IMR-90 (cell line): ENCODE data around the gene TFB2M. TPM values are rescaled to one million over a fixed set of nuclear protein-coding genes. Genes with fewer than 3 reads are reported as not detected.

Experiments
- ATAC-seq: fragments of 200-7000 bp; cut with Tn5 transposase; 2 replicates; pipeline ENCODE4 v1.9.1; 2020; ENCODE audit warnings: low read depth, mild to moderate bottlenecking, moderate library complexity
- BruUV-seq: library from RNA; stranded (reverse); fragments of 400-500 nt; replicated peaks from 2 replicates; lab custom pipeline; 2021; lab: Mats Ljungman, UMichigan
- CTCF ChIA-PET: fragments of 300-600 bp; formaldehyde crosslinking; extraction: SDS; loops from one replicate; lab custom pipeline; 2021; ENCODE audit warnings: antibody characterized with exemption; lab: Yijun Ruan, JAX
- POLR2A ChIA-PET: fragments of 300-600 bp; sonication (Branson Sonifier 250); formaldehyde crosslinking; loops from one replicate; lab custom pipeline; 2022; ENCODE audit warnings: antibody characterized with exemption; ENCODE audit not compliant: unreplicated experiment; lab: Charles Lee
- DNase-seq: peaks from one replicate; pipeline ENCODE4 v3.0.0; 2013
- H2AFZ ChIP-seq: replicated peaks from 2 replicates; pipeline ENCODE3; 2013; ENCODE audit warnings: low read length, mild to moderate bottlenecking; ENCODE audit not compliant: poor library complexity
- H2AK5ac ChIP-seq: 2 replicates; pipeline ENCODE4 v1.6.1; 2013; ENCODE audit warnings: low read depth, low read length, inconsistent platforms
- H2AK9ac ChIP-seq: replicated peaks from 2 replicates; pipeline ENCODE3; 2013; ENCODE audit warnings: mild to moderate bottlenecking, low read depth, low read length, moderate library complexity; ENCODE audit not compliant: poor library complexity
- H2BK120ac ChIP-seq: 2 replicates; pipeline ENCODE4 v1.6.1; 2013; ENCODE audit warnings: low read depth, low read length, inconsistent platforms
- H2BK15ac ChIP-seq: 3 replicates; pipeline ENCODE4 v1.6.1; 2013; ENCODE audit warnings: low read depth, low read length, inconsistent platforms
- H2BK20ac ChIP-seq: 2 replicates; pipeline ENCODE4 v1.6.1; 2013; ENCODE audit warnings: low read depth, mild to moderate bottlenecking, inconsistent platforms, low read length, moderate library complexity
- H2BK5ac ChIP-seq: 2 replicates; pipeline ENCODE4 v1.6.1; 2013; ENCODE audit warnings: mild to moderate bottlenecking, low read depth, low read length, inconsistent platforms; ENCODE audit not compliant: poor library complexity, severe bottlenecking
- H3K14ac ChIP-seq: replicated peaks from 2 replicates; pipeline ENCODE4 v1.6.1; 2013; ENCODE audit warnings: low read depth, low read length, inconsistent platforms
- H3K18ac ChIP-seq: 2 replicates; pipeline ENCODE4 v1.6.1; 2013; ENCODE audit warnings: low read depth, low read length, control low read depth
- H3K23ac ChIP-seq: 2 replicates; pipeline ENCODE4 v1.6.1; 2013; ENCODE audit warnings: low read depth, low read length, inconsistent platforms
- H3K27ac ChIP-seq: 2 replicates; pipeline ENCODE4 v1.5.1; 2013; ENCODE audit warnings: mild to moderate bottlenecking, control low read depth, low read length; ENCODE audit not compliant: insufficient read depth
- H3K27me3 ChIP-seq: 2 replicates; pipeline ENCODE4 v1.6.1; 2013; ENCODE audit warnings: low read length; ENCODE audit not compliant: control insufficient read depth, insufficient read depth
- H3K36me3 ChIP-seq: 2 replicates; pipeline ENCODE4 v1.6.1; 2013; ENCODE audit warnings: low read length, mixed read lengths; ENCODE audit not compliant: control insufficient read depth, insufficient read depth
- H3K4ac ChIP-seq: 2 replicates; pipeline ENCODE4 v1.6.1; 2013; ENCODE audit warnings: low read depth, low read length, inconsistent platforms
- H3K4me1 ChIP-seq: 2 replicates; pipeline ENCODE4 v1.6.1; 2013; ENCODE audit warnings: low read length, mixed read lengths; ENCODE audit not compliant: control insufficient read depth, insufficient read depth
- H3K4me2 ChIP-seq: 2 replicates; pipeline ENCODE4 v1.6.1; 2013; ENCODE audit warnings: low read depth, mild to moderate bottlenecking, control low read depth, low read length, moderate library complexity
- H3K4me3 ChIP-seq: 2 replicates; pipeline ENCODE4 v1.5.1; 2013; ENCODE audit warnings: low read depth, mild to moderate bottlenecking, control low read depth, low read length, moderate library complexity; ENCODE audit not compliant: insufficient read depth
- H3K56ac ChIP-seq: 2 replicates; pipeline ENCODE4 v1.6.1; 2013; ENCODE audit warnings: low read length, inconsistent platforms; ENCODE audit not compliant: insufficient read depth; ENCODE audit errors: extremely low read depth
- H3K79me1 ChIP-seq, 2 experiments: 2 replicates each; pipeline ENCODE4 v1.6.1; 2013; ENCODE audit warnings: low read length in 2 of 2, inconsistent platforms in 1 of 2, low read depth in 1 of 2
- H3K9ac ChIP-seq: 2 replicates; pipeline ENCODE4 v1.6.1; 2013; ENCODE audit warnings: low read depth, low read length, control low read depth
- H3K9me1 ChIP-seq: 2 replicates; pipeline ENCODE4 v1.6.1; 2013; ENCODE audit warnings: low read length, inconsistent platforms; ENCODE audit not compliant: insufficient read depth
- H3K9me3 ChIP-seq: 2 replicates; pipeline ENCODE4 v1.6.1; 2013; ENCODE audit warnings: low read length; ENCODE audit not compliant: control insufficient read depth, insufficient read depth
- H4K20me1 ChIP-seq: 2 replicates; pipeline ENCODE4 v1.6.1; 2013; ENCODE audit warnings: low read length, inconsistent platforms; ENCODE audit not compliant: insufficient read depth
- H4K5ac ChIP-seq: 2 replicates; pipeline ENCODE4 v1.6.1; 2013; ENCODE audit warnings: mild to moderate bottlenecking, low read depth, low read length, control low read depth
- H4K8ac ChIP-seq, 2 experiments: 2 replicates each; pipeline ENCODE4 v1.6.1; 2013; ENCODE audit warnings: low read depth in 2 of 2, low read length in 2 of 2, control low read depth in 1 of 2, inconsistent platforms in 1 of 2
- H4K91ac ChIP-seq: 2 replicates; pipeline ENCODE4 v1.6.1; 2013; ENCODE audit warnings: low read depth, low read length, inconsistent platforms; ENCODE audit not compliant: insufficient read depth
- CTCF ChIP-seq: conservative IDR thresholded peaks from 2 replicates; pipeline ENCODE4 v1.5.1; 2012; ENCODE audit warnings: mild to moderate bottlenecking, low read depth, low read length, improper control_type of control experiment
- RCOR1 ChIP-seq: IDR thresholded peaks from 2 replicates; pipeline ENCODE4 v1.6.1; 2012; ENCODE audit warnings: mild to moderate bottlenecking, low read length, improper control_type of control experiment; ENCODE audit not compliant: insufficient replicate concordance
- WGBS, 2 experiments: methylation state at CpG; one replicate each; pipeline versions ENCODE4 v1.1.5 to v1.1.7; 2013; ENCODE audit warnings: missing lambda C conversion rate in 2 of 2; ENCODE audit not compliant: insufficient read length in 1 of 2; ENCODE audit errors: extremely low coverage in 2 of 2; 5-methylcytosine and 5-hydroxymethylcytosine counted together
- dilution Hi-C: fragments of 300-500 bp; cut with HindIII; formaldehyde crosslinking; loops from one replicate; pipeline ENCODE4 v1.14.3; 2018; ENCODE audit warnings: low sequenced_read_pairs; ENCODE audit not compliant: unreplicated experiment
- in situ Hi-C: fragments of 300-500 bp; cut with MboI; formaldehyde crosslinking; loops from 3 replicates; pipeline ENCODE4 v1.14.3; 2019; ENCODE audit warnings: low sequenced_read_pairs, inconsistent platforms, mixed read lengths
- intact Hi-C: fragments of 100-400 bp; cut with micrococcal nuclease; formaldehyde crosslinking; loops from 2 replicates; pipeline ENCODE4 v1.10.0; 2022
- polyA plus RNA-seq, 3 experiments: library from polyadenylated mRNA; depleted of rRNA; stranded (reverse); fragments of >200 nt; gene quantifications; 2 replicates each; pipeline ENCODE4 v1.2.3, GENCODE V29; 2012; ENCODE audit warnings: low replicate concordance in 1 of 3
- total RNA-seq: library from RNA; depleted of rRNA; stranded (reverse); fragments of >200 nt; gene quantifications from 2 replicates; pipeline ENCODE4 v1.2.3, GENCODE V29; 2012

Gene TFB2M
- total and polyA plus RNA-seq, 2 of the 4 experiments (the other 2 are of a cell fraction) = 13.3 to 15.7 TPM

- Histone ChIP-seq H3K36me3 (peaks cover 37% of the 10 kb centered on the region), H2BK20ac (no peak overlapping the region), H4K20me1 (no peaks in the 10 kb centered on the region), H2AK5ac (no peak overlapping the region), H3K23ac (no peak overlapping the region), H4K5ac (no peak overlapping the region), H3K14ac (no peak overlapping the region), H2AFZ (no peak overlapping the region), H3K27me3 (no peaks in the 10 kb centered on the region), H3K4me3 (no peak overlapping the region), H3K9ac (no peak overlapping the region), H3K27ac (no peak overlapping the region), H2AK9ac (no peak overlapping the region), H2BK15ac (no peak overlapping the region), H2BK120ac (no peak overlapping the region), H3K9me1 (0 out of 2 replicates have a peak, but pooled peaks cover 4% of the 10 kb centered on the region), H3K56ac (no peak overlapping the region), H2BK5ac (no peak overlapping the region), H4K8ac (no peak overlapping the region), H3K4me1 (no peaks in the 10 kb centered on the region), H3K18ac (no peak overlapping the region), H4K91ac (no peak overlapping the region), H3K4me2 (no peak overlapping the region), H3K4ac (no peak overlapping the region), H3K79me1 (0 out of 4 replicates have a peak, but pooled peaks cover 0 to 3% of the 10 kb centered on the region in 2 experiments), H3K9me3 (no peaks in the 10 kb centered on the region)
- no peak for TF ChIP-seq CTCF
- no peak for TF ChIP-seq RCOR1
- dilution Hi-C loops (no loop called here), in situ Hi-C loops (no loop called here), intact Hi-C loops (no loop called here)
- POLR2A ChIA-PET = no interaction called here
- DNase-seq (no peak), ATAC-seq (no peak)
- no CpG with 5 or more reads among the region's 1 CpG for WGBS, 2 experiments
- CTCF ChIA-PET = no interaction called here
- no TSS peak for BruUV-seq
Measured at GRCh38 chr1:246544001-246544400, 22.1 kb downstream of the TFB2M start.
